Measurements from ENCODE around the gene NBDY. TPM values are rescaled to one million over a fixed set of nuclear protein-coding genes. Genes with fewer than 3 reads are reported as not detected.
"Not testable (repeated sequence)": the region's sequence is repeated elsewhere in the genome, so short reads cannot be mapped to it uniquely, and the experiment has no call there.

NBDY gene
- total RNA-seq, 5 donors from 2014 or later (not counting 1 experiment from before 2014, with no cell fraction given) = 28.6 to 39.9 (median 33.8) TPM

- H3K4me3 Mint-ChIP-seq; H3K27ac ChIP-seq (ENCODE audit: low read length); H3K27ac Mint-ChIP-seq; DNase-seq; POLR2A ChIA-PET; H3K27me3 Mint-ChIP-seq; H3K27me3 ChIP-seq (replicated peaks in 1 of 2; ENCODE audit: control insufficient read depth in 2 of 2, extremely low read depth in 1 of 2, insufficient read depth in 2 of 2, low read length in 1 of 2); H3K36me3 Mint-ChIP-seq; CTCF ChIA-PET; H3K9me3 Mint-ChIP-seq; H3K9me3 ChIP-seq; H3K4me3 ChIP-seq (ENCODE audit: control insufficient read depth in 1 of 2, extremely low read depth in 1 of 2, low read length in 1 of 2); H3K36me3 ChIP-seq (ENCODE audit: control insufficient read depth in 2 of 2, extremely low read depth in 1 of 2, insufficient read depth in 1 of 2, low read length in 1 of 2): not testable (repeated sequence)
- ATAC-seq (replicated peaks in 1 of 4) = peak in 2 of 4 experiments; percentile 47 to 55
- H3K4me1 Mint-ChIP-seq = peaks cover 22 to 27% (median 26%) of the 10 kb centered on the region in 3 donors
- WGBS (ENCODE audit: insufficient coverage) = no CpG with 5 or more reads among the region's 32 CpGs
- peaks cover 8 to 20% of the 10 kb centered on the region in 2 experiments for H3K4me1 ChIP-seq (ENCODE audit: control insufficient read depth in 1 of 2, extremely low read depth in 1 of 2, insufficient read depth in 2 of 2, low read length in 2 of 2)
Measured at GRCh38 chrX:56778099-56778923, 49.3 kb downstream of the NBDY start.

GRCh38 chrX:56778924-56779468, 50.0 kb downstream of the NBDY start:
- whole genome bisulfite sequencing (ENCODE audit: insufficient coverage) = no CpG with 5 or more reads among the region's 24 CpGs
- H3K27ac Mint-ChIP-seq; H3K4me3 ChIP-seq (ENCODE audit: control insufficient read depth in 1 of 2, extremely low read depth in 1 of 2, low read length in 1 of 2); H3K9me3 Mint-ChIP-seq; H3K27me3 ChIP-seq (replicated peaks in 1 of 2; ENCODE audit: control insufficient read depth in 2 of 2, extremely low read depth in 1 of 2, insufficient read depth in 2 of 2, low read length in 1 of 2); H3K27me3 Mint-ChIP-seq; POLR2A ChIA-PET; DNase-seq; H3K36me3 Mint-ChIP-seq; CTCF ChIA-PET; H3K4me3 Mint-ChIP-seq; H3K36me3 ChIP-seq (ENCODE audit: control insufficient read depth in 2 of 2, extremely low read depth in 1 of 2, insufficient read depth in 1 of 2, low read length in 1 of 2); H3K27ac ChIP-seq (ENCODE audit: low read length); H3K9me3 ChIP-seq: not testable (repeated sequence)
- ATAC-seq (replicated peaks in 1 of 4) = peak in 2 of 4 experiments; percentile 53 to 66
- H3K4me1 ChIP-seq (ENCODE audit: control insufficient read depth in 1 of 2, extremely low read depth in 1 of 2, insufficient read depth in 2 of 2, low read length in 2 of 2) = peaks cover 8 to 20% of the 10 kb centered on the region in 2 experiments
- H3K4me1 Mint-ChIP-seq = peaks cover 22 to 32% (median 31%) of the 10 kb centered on the region in 3 donors

- H3K4me3 Mint-ChIP-seq = peak overlapping the region; percentile 31 to 85 (median 49)
- ATAC-seq (replicated peaks in 1 of 4) = peak; percentile 7 to 88 (median 78)
- H3K4me1 Mint-ChIP-seq = peaks cover 22 to 38% (median 34%) of the 10 kb centered on the region in 3 donors
- H3K36me3 ChIP-seq (ENCODE audit: control insufficient read depth in 2 of 2, extremely low read depth in 1 of 2, insufficient read depth in 1 of 2, low read length in 1 of 2); H3K27me3 ChIP-seq (replicated peaks in 1 of 2; ENCODE audit: control insufficient read depth in 2 of 2, extremely low read depth in 1 of 2, insufficient read depth in 2 of 2, low read length in 1 of 2); H3K27ac ChIP-seq (ENCODE audit: low read length); H3K27me3 Mint-ChIP-seq; H3K9me3 ChIP-seq; H3K9me3 Mint-ChIP-seq; POLR2A ChIA-PET; H3K36me3 Mint-ChIP-seq: not testable (repeated sequence)
- CTCF ChIA-PET = interaction anchor here in 1 of 2 donors (0.7 kb wide), 1 partner anchor 17 kb away, joined by 3 read pairs; no protein-coding TSS in a partner anchor
- DNase-seq = peak in 12 of 35 experiments; percentile 22 to 65 (median 41)
- Histone ChIP-seq H3K4me3 (ENCODE audit: control insufficient read depth in 1 of 2, extremely low read depth in 1 of 2, low read length in 1 of 2) (peak overlapping the region in 1 of 2 donors; percentile 44), H3K4me1 (ENCODE audit: control insufficient read depth in 1 of 2, extremely low read depth in 1 of 2, insufficient read depth in 2 of 2, low read length in 2 of 2) (peaks cover 8 to 20% of the 10 kb centered on the region in 2 experiments)
- no CpG with 5 or more reads among the region's 22 CpGs for WGBS (ENCODE audit: insufficient coverage)
- H3K27ac Mint-ChIP-seq = peak overlapping the region; percentile 86 to 90
Measured at GRCh38 chrX:56780681-56781649, 51.9 kb downstream of the NBDY start.

GRCh38 chrX:56782352-56782751, 53.3 kb downstream of the NBDY start:
- H3K4me3 Mint-ChIP-seq = peak overlapping the region in 2 of 3 donors; percentile 85 to 88
- H3K9me3 Mint-ChIP-seq = no peaks in the 10 kb centered on the region
- no peak overlapping the region for H3K4me3 ChIP-seq (ENCODE audit: control insufficient read depth in 1 of 2, extremely low read depth in 1 of 2, low read length in 1 of 2)
- ChIA-PET POLR2A (no interaction called here), CTCF (no interaction called here)
- no peak overlapping the region for H3K27ac ChIP-seq (ENCODE audit: low read length)
- H3K27me3 Mint-ChIP-seq = no peaks in the 10 kb centered on the region
- 83% methylated on average over 1 of the region's 2 CpGs for WGBS (ENCODE audit: insufficient coverage)
- peaks cover 13% of the 10 kb centered on the region for H3K36me3 Mint-ChIP-seq
- peaks cover 8 to 20% of the 10 kb centered on the region in 2 experiments for H3K4me1 ChIP-seq (ENCODE audit: control insufficient read depth in 1 of 2, extremely low read depth in 1 of 2, insufficient read depth in 2 of 2, low read length in 2 of 2)
- H3K27me3 ChIP-seq (replicated peaks in 1 of 2; ENCODE audit: control insufficient read depth in 2 of 2, extremely low read depth in 1 of 2, insufficient read depth in 2 of 2, low read length in 1 of 2) = no peaks in the 10 kb centered on the region
- peak overlapping the region; percentile 90 to 95 for H3K27ac Mint-ChIP-seq
- no peak for ATAC-seq (replicated peaks in 1 of 4)
- peaks cover 32 to 48% (median 39%) of the 10 kb centered on the region in 3 donors for H3K4me1 Mint-ChIP-seq
- no peaks in the 10 kb centered on the region for H3K9me3 ChIP-seq
- no peaks in the 10 kb centered on the region for H3K36me3 ChIP-seq (ENCODE audit: control insufficient read depth in 2 of 2, extremely low read depth in 1 of 2, insufficient read depth in 1 of 2, low read length in 1 of 2)
- no peak for DNase-seq

GRCh38 chrX:56782791-56783449, 53.9 kb downstream of the NBDY start:
- Mint-ChIP-seq H3K4me1 (peaks cover 32 to 50% (median 39%) of the 10 kb centered on the region in 3 donors), H3K9me3 (no peaks in the 10 kb centered on the region), H3K27ac (peak overlapping the region; percentile 90 to 95), H3K27me3 (no peaks in the 10 kb centered on the region), H3K4me3 (peak overlapping the region in 2 of 3 donors; percentile 85 to 88), H3K36me3 (peaks cover 13% of the 10 kb centered on the region)
- H3K4me3 ChIP-seq (ENCODE audit: control insufficient read depth in 1 of 2, extremely low read depth in 1 of 2, low read length in 1 of 2) = peak overlapping the region in 1 of 2 donors; percentile 55
- no peaks in the 10 kb centered on the region for H3K27me3 ChIP-seq (replicated peaks in 1 of 2; ENCODE audit: control insufficient read depth in 2 of 2, extremely low read depth in 1 of 2, insufficient read depth in 2 of 2, low read length in 1 of 2)
- H3K9me3 ChIP-seq = no peaks in the 10 kb centered on the region
- 88% methylated on average over 6 of the region's 17 CpGs for WGBS (ENCODE audit: insufficient coverage)
- ChIA-PET POLR2A (no interaction called here), CTCF (no interaction called here)
- peaks cover 0 to 3% of the 10 kb centered on the region in 2 donors for H3K36me3 ChIP-seq (ENCODE audit: control insufficient read depth in 2 of 2, extremely low read depth in 1 of 2, insufficient read depth in 1 of 2, low read length in 1 of 2)
- ATAC-seq (replicated peaks in 1 of 4) = no peak
- peak in 1 of 35 experiments; percentile 30 for DNase-seq
- H3K4me1 ChIP-seq (ENCODE audit: control insufficient read depth in 1 of 2, extremely low read depth in 1 of 2, insufficient read depth in 2 of 2, low read length in 2 of 2) = peaks cover 8 to 21% of the 10 kb centered on the region in 2 experiments
- no peak overlapping the region for H3K27ac ChIP-seq (ENCODE audit: low read length)
